ENCODE data around the gene AGBL1.

- no peak for TF ChIP-seq POLR2AphosphoS5 (IDR thresholded peaks at IDR 0.05; ENCODE audit: low read depth)
- TF ChIP-seq CTCF (IDR thresholded peaks at IDR 0.05; ENCODE audit: insufficient read depth, low read length): no peak
These were observed 443.1 kb downstream of the AGBL1 start for GRCh38 chr15:86522721-86523120.

Data from HL-60 (cell line).